Measurements from ENCODE around the gene SCG3. TPM values are rescaled to one million over a fixed set of nuclear protein-coding genes. Genes with fewer than 3 reads are reported as not detected.

The SCG3 gene
- polyA plus RNA-seq, 1 donor from 2014 or later: 68.7 TPM

DNA sequence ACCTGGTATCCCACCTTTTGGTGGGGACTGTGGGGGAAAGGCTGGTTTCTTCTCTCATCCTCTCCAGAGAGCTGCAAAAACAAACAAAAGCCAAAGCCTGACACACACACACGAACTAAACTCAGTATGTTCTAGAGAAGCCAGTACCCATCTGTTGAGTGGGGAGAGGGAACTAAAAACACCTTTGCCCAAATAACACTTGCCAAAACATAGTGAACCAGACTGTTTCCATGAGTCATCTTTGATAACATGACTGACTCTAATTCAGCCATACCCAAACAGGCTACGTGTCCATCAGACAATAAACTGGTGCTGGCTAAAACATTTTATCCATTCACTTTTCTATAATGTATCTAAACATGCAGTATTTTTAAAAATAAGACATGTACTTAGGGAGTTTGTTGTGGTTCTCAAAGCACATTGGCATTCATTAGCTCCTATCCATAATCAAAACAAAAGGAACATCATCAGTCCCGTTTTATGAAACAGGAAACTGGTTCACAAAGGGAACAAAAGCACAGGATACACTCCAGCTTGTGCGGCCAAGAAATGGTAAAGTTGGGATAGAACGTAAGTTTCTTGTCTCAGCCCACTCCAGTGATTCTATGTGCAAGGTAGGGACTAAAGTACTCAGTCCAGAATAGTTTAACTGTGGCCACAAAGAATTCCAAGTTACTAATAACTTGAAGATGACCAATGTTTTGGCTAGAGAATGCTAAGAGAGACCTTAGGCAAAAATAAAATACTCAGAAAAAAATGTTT lies 40.1 kb downstream of the SCG3 start:
- Histone ChIP-seq H3K9ac (ENCODE audit: low read length) (no peak overlapping the region), H3K4me2 (ENCODE audit: low read length) (no peak overlapping the region), H3K4me3 (ENCODE audit: low read length) (no peak overlapping the region), H3K9me3 (ENCODE audit: low read length) (no peaks in the 10 kb centered on the region), H3K27me3 (ENCODE audit: insufficient read depth, low read depth, low read length) (no peaks in the 10 kb centered on the region), H3K27ac (ENCODE audit: low read length) (no peak overlapping the region), H3F3A (ENCODE audit: insufficient read depth, low read length, poor library complexity, severe bottlenecking) (no peaks in the 10 kb centered on the region), H3K79me2 (replicated peaks; ENCODE audit: insufficient read depth, low read length) (no peaks in the 10 kb centered on the region), H3K9me2 (ENCODE audit: insufficient read depth, low read length) (no peaks in the 10 kb centered on the region), H4K20me1 (ENCODE audit: insufficient read depth) (no peaks in the 10 kb centered on the region), H3K36me3 (ENCODE audit: insufficient read depth, low read length) (peaks cover 4% of the 10 kb centered on the region), H2AFZ (ENCODE audit: low read depth, low read length) (no peak overlapping the region)
- TF ChIP-seq POLR2AphosphoS5 (IDR thresholded peaks at IDR 0.05): no peak
- no peak for TF ChIP-seq EZH2 (IDR thresholded peaks at IDR 0.05; ENCODE audit: borderline replicate concordance, insufficient read depth, low read length, poor library complexity, severe bottlenecking)
- TF ChIP-seq RAD21 (conservative IDR thresholded peaks at IDR 0.05): no peak
- TF ChIP-seq EP300 (conservative IDR thresholded peaks at IDR 0.05; ENCODE audit: poor library complexity, severe bottlenecking): no peak
- no peak for TF ChIP-seq SMC3 (conservative IDR thresholded peaks at IDR 0.05; ENCODE audit: poor library complexity)
- TF ChIP-seq, protein P1, sequence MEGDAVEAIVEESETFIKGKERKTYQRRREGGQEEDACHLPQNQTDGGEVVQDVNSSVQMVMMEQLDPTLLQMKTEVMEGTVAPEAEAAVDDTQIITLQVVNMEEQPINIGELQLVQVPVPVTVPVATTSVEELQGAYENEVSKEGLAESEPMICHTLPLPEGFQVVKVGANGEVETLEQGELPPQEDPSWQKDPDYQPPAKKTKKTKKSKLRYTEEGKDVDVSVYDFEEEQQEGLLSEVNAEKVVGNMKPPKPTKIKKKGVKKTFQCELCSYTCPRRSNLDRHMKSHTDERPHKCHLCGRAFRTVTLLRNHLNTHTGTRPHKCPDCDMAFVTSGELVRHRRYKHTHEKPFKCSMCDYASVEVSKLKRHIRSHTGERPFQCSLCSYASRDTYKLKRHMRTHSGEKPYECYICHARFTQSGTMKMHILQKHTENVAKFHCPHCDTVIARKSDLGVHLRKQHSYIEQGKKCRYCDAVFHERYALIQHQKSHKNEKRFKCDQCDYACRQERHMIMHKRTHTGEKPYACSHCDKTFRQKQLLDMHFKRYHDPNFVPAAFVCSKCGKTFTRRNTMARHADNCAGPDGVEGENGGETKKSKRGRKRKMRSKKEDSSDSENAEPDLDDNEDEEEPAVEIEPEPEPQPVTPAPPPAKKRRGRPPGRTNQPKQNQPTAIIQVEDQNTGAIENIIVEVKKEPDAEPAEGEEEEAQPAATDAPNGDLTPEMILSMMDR (IDR thresholded peaks at IDR 0.05; ENCODE audit: poor library complexity, severe bottlenecking): no peak

DNA sequence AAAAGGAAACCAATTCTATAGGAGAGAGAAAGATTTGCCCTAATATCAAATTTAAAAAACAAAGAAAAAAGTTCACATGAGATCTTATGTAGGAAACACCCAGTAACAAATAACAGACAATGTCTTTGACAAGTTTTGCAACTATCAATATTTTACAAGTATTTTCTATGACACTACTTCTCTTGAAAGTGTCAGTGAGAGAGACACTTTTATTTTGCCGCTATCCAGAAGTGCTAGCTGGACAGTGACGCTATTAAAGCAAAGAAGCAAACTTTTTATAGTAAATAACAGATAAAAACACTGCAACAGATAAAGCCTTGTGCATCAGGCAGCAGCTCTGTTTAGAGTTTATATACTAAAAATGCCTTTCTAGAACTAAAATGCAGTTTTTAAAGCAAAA lies 42.9 kb downstream of the SCG3 start:
- no peak overlapping the region for H3K4me3 ChIP-seq (ENCODE audit: low read length)
- H4K20me1 ChIP-seq (ENCODE audit: insufficient read depth): no peaks in the 10 kb centered on the region
- no peak overlapping the region for H3K4me2 ChIP-seq (ENCODE audit: low read length)
- H2AFZ ChIP-seq (ENCODE audit: low read depth, low read length): no peak overlapping the region
- no peaks in the 10 kb centered on the region for H3F3A ChIP-seq (ENCODE audit: insufficient read depth, low read length, poor library complexity, severe bottlenecking)
- TF ChIP-seq POLR2AphosphoS5 (IDR thresholded peaks at IDR 0.05): no peak
- no peak for TF ChIP-seq EZH2 (IDR thresholded peaks at IDR 0.05; ENCODE audit: borderline replicate concordance, insufficient read depth, low read length, poor library complexity, severe bottlenecking)
- no peak for TF ChIP-seq MXI1 (conservative IDR thresholded peaks at IDR 0.05; ENCODE audit: poor library complexity, severe bottlenecking)
- TF ChIP-seq TAF1 (IDR thresholded peaks at IDR 0.05; ENCODE audit: low read depth): no peak
- no peak for TF ChIP-seq REST (IDR thresholded peaks at IDR 0.05; ENCODE audit: borderline replicate concordance)
- no peak for TF ChIP-seq SMC3 (conservative IDR thresholded peaks at IDR 0.05; ENCODE audit: poor library complexity)
- TF ChIP-seq EP300 (conservative IDR thresholded peaks at IDR 0.05; ENCODE audit: poor library complexity, severe bottlenecking): no peak
- TF ChIP-seq RAD21 (conservative IDR thresholded peaks at IDR 0.05): no peak
- TF ChIP-seq, protein P1 (IDR thresholded peaks at IDR 0.05; ENCODE audit: poor library complexity, severe bottlenecking): no peak
- H3K9me2 ChIP-seq (ENCODE audit: insufficient read depth, low read length): no peaks in the 10 kb centered on the region
- H3K36me3 ChIP-seq (ENCODE audit: insufficient read depth, low read length): no peaks in the 10 kb centered on the region
- no peaks in the 10 kb centered on the region for H3K9me3 ChIP-seq (ENCODE audit: low read length)
- H3K27ac ChIP-seq (ENCODE audit: low read length): no peak overlapping the region
- H3K9ac ChIP-seq (ENCODE audit: low read length): no peak overlapping the region
- no peaks in the 10 kb centered on the region for H3K79me2 ChIP-seq (replicated peaks; ENCODE audit: insufficient read depth, low read length)
- no peaks in the 10 kb centered on the region for H3K27me3 ChIP-seq (ENCODE audit: insufficient read depth, low read depth, low read length)

All from neural cell (in vitro differentiated cells).